IMR-90 (cell line): ENCODE data around the gene KCNK5. TPM values are rescaled to one million over a fixed set of nuclear protein-coding genes. Genes with fewer than 3 reads are reported as not detected.

Experiments
- ATAC-seq: fragments of 200-7000 bp; cut with Tn5 transposase; 2 replicates; pipeline ENCODE4 v1.9.1; 2020; ENCODE audit warnings: low read depth, mild to moderate bottlenecking, moderate library complexity
- BruUV-seq: library from RNA; stranded (reverse); fragments of 400-500 nt; replicated peaks from 2 replicates; lab custom pipeline; 2021; lab: Mats Ljungman, UMichigan
- CTCF ChIA-PET: fragments of 300-600 bp; formaldehyde crosslinking; extraction: SDS; loops from one replicate; lab custom pipeline; 2021; ENCODE audit warnings: antibody characterized with exemption; lab: Yijun Ruan, JAX
- POLR2A ChIA-PET: fragments of 300-600 bp; sonication (Branson Sonifier 250); formaldehyde crosslinking; loops from one replicate; lab custom pipeline; 2022; ENCODE audit warnings: antibody characterized with exemption; ENCODE audit not compliant: unreplicated experiment; lab: Charles Lee
- DNase-seq: peaks from one replicate; pipeline ENCODE4 v3.0.0; 2013
- H2AFZ ChIP-seq: replicated peaks from 2 replicates; pipeline ENCODE3; 2013; ENCODE audit warnings: low read length, mild to moderate bottlenecking; ENCODE audit not compliant: poor library complexity
- H2AK5ac ChIP-seq: 2 replicates; pipeline ENCODE4 v1.6.1; 2013; ENCODE audit warnings: low read depth, low read length, inconsistent platforms
- H2AK9ac ChIP-seq: replicated peaks from 2 replicates; pipeline ENCODE3; 2013; ENCODE audit warnings: mild to moderate bottlenecking, low read depth, low read length, moderate library complexity; ENCODE audit not compliant: poor library complexity
- H2BK120ac ChIP-seq: 2 replicates; pipeline ENCODE4 v1.6.1; 2013; ENCODE audit warnings: low read depth, low read length, inconsistent platforms
- H2BK15ac ChIP-seq: 3 replicates; pipeline ENCODE4 v1.6.1; 2013; ENCODE audit warnings: low read depth, low read length, inconsistent platforms
- H2BK20ac ChIP-seq: 2 replicates; pipeline ENCODE4 v1.6.1; 2013; ENCODE audit warnings: low read depth, mild to moderate bottlenecking, inconsistent platforms, low read length, moderate library complexity
- H2BK5ac ChIP-seq: 2 replicates; pipeline ENCODE4 v1.6.1; 2013; ENCODE audit warnings: mild to moderate bottlenecking, low read depth, low read length, inconsistent platforms; ENCODE audit not compliant: poor library complexity, severe bottlenecking
- H3K14ac ChIP-seq: replicated peaks from 2 replicates; pipeline ENCODE4 v1.6.1; 2013; ENCODE audit warnings: low read depth, low read length, inconsistent platforms
- H3K18ac ChIP-seq: 2 replicates; pipeline ENCODE4 v1.6.1; 2013; ENCODE audit warnings: low read depth, low read length, control low read depth
- H3K23ac ChIP-seq: 2 replicates; pipeline ENCODE4 v1.6.1; 2013; ENCODE audit warnings: low read depth, low read length, inconsistent platforms
- H3K27ac ChIP-seq: 2 replicates; pipeline ENCODE4 v1.5.1; 2013; ENCODE audit warnings: mild to moderate bottlenecking, control low read depth, low read length; ENCODE audit not compliant: insufficient read depth
- H3K27me3 ChIP-seq: 2 replicates; pipeline ENCODE4 v1.6.1; 2013; ENCODE audit warnings: low read length; ENCODE audit not compliant: control insufficient read depth, insufficient read depth
- H3K36me3 ChIP-seq: 2 replicates; pipeline ENCODE4 v1.6.1; 2013; ENCODE audit warnings: low read length, mixed read lengths; ENCODE audit not compliant: control insufficient read depth, insufficient read depth
- H3K4ac ChIP-seq: 2 replicates; pipeline ENCODE4 v1.6.1; 2013; ENCODE audit warnings: low read depth, low read length, inconsistent platforms
- H3K4me1 ChIP-seq: 2 replicates; pipeline ENCODE4 v1.6.1; 2013; ENCODE audit warnings: low read length, mixed read lengths; ENCODE audit not compliant: control insufficient read depth, insufficient read depth
- H3K4me2 ChIP-seq: 2 replicates; pipeline ENCODE4 v1.6.1; 2013; ENCODE audit warnings: low read depth, mild to moderate bottlenecking, control low read depth, low read length, moderate library complexity
- H3K4me3 ChIP-seq: 2 replicates; pipeline ENCODE4 v1.5.1; 2013; ENCODE audit warnings: low read depth, mild to moderate bottlenecking, control low read depth, low read length, moderate library complexity; ENCODE audit not compliant: insufficient read depth
- H3K56ac ChIP-seq: 2 replicates; pipeline ENCODE4 v1.6.1; 2013; ENCODE audit warnings: low read length, inconsistent platforms; ENCODE audit not compliant: insufficient read depth; ENCODE audit errors: extremely low read depth
- H3K79me1 ChIP-seq, 2 experiments: 2 replicates each; pipeline ENCODE4 v1.6.1; 2013; ENCODE audit warnings: low read length in 2 of 2, inconsistent platforms in 1 of 2, low read depth in 1 of 2
- H3K9ac ChIP-seq: 2 replicates; pipeline ENCODE4 v1.6.1; 2013; ENCODE audit warnings: low read depth, low read length, control low read depth
- H3K9me1 ChIP-seq: 2 replicates; pipeline ENCODE4 v1.6.1; 2013; ENCODE audit warnings: low read length, inconsistent platforms; ENCODE audit not compliant: insufficient read depth
- H3K9me3 ChIP-seq: 2 replicates; pipeline ENCODE4 v1.6.1; 2013; ENCODE audit warnings: low read length; ENCODE audit not compliant: control insufficient read depth, insufficient read depth
- H4K20me1 ChIP-seq: 2 replicates; pipeline ENCODE4 v1.6.1; 2013; ENCODE audit warnings: low read length, inconsistent platforms; ENCODE audit not compliant: insufficient read depth
- H4K5ac ChIP-seq: 2 replicates; pipeline ENCODE4 v1.6.1; 2013; ENCODE audit warnings: mild to moderate bottlenecking, low read depth, low read length, control low read depth
- H4K8ac ChIP-seq, 2 experiments: 2 replicates each; pipeline ENCODE4 v1.6.1; 2013; ENCODE audit warnings: low read depth in 2 of 2, low read length in 2 of 2, control low read depth in 1 of 2, inconsistent platforms in 1 of 2
- H4K91ac ChIP-seq: 2 replicates; pipeline ENCODE4 v1.6.1; 2013; ENCODE audit warnings: low read depth, low read length, inconsistent platforms; ENCODE audit not compliant: insufficient read depth
- BHLHE40 ChIP-seq: fragments of 150-350 bp; IDR thresholded peaks from 2 replicates; pipeline ENCODE4 v1.6.1; 2016; ENCODE audit warnings: mild to moderate bottlenecking, low read depth, low read length
- CHD1 ChIP-seq: IDR thresholded peaks from 2 replicates; pipeline ENCODE4 v1.6.1; 2012; ENCODE audit warnings: low read depth, low read length, improper control_type of control experiment
- POLR2A ChIP-seq: IDR thresholded peaks from 2 replicates; pipeline ENCODE4 v1.6.1; 2012; ENCODE audit warnings: mild to moderate bottlenecking, low read depth, low read length
- WGBS, 2 experiments: methylation state at CpG; one replicate each; pipeline versions ENCODE4 v1.1.5 to v1.1.7; 2013; ENCODE audit warnings: missing lambda C conversion rate in 2 of 2; ENCODE audit not compliant: insufficient read length in 1 of 2; ENCODE audit errors: extremely low coverage in 2 of 2; 5-methylcytosine and 5-hydroxymethylcytosine counted together
- dilution Hi-C: fragments of 300-500 bp; cut with HindIII; formaldehyde crosslinking; loops from one replicate; pipeline ENCODE4 v1.14.3; 2018; ENCODE audit warnings: low sequenced_read_pairs; ENCODE audit not compliant: unreplicated experiment
- in situ Hi-C: fragments of 300-500 bp; cut with MboI; formaldehyde crosslinking; loops from 3 replicates; pipeline ENCODE4 v1.14.3; 2019; ENCODE audit warnings: low sequenced_read_pairs, inconsistent platforms, mixed read lengths
- intact Hi-C: fragments of 100-400 bp; cut with micrococcal nuclease; formaldehyde crosslinking; loops from 2 replicates; pipeline ENCODE4 v1.10.0; 2022
- polyA plus RNA-seq, 3 experiments: library from polyadenylated mRNA; depleted of rRNA; stranded (reverse); fragments of >200 nt; gene quantifications; 2 replicates each; pipeline ENCODE4 v1.2.3, GENCODE V29; 2012; ENCODE audit warnings: low replicate concordance in 1 of 3
- total RNA-seq: library from RNA; depleted of rRNA; stranded (reverse); fragments of >200 nt; gene quantifications from 2 replicates; pipeline ENCODE4 v1.2.3, GENCODE V29; 2012
- TF ChIP-seq, protein P1 (sequence below): fragments of 150-350 bp; IDR thresholded peaks from 2 replicates; pipeline ENCODE4 v1.6.1; 2016; ENCODE audit warnings: low read depth, mild to moderate bottlenecking, low read length, moderate library complexity, borderline replicate concordance

The KCNK5 gene
- total and polyA plus RNA-seq, 2 of the 4 experiments (the other 2 are of a cell fraction): not detected

- H3K79me1 ChIP-seq: no peaks in the 10 kb centered on the region
- no peak overlapping the region for H4K91ac ChIP-seq
- H3K4me2 ChIP-seq: no peak overlapping the region
- intact Hi-C loops: no loop called here
- no peak for ATAC-seq
- dilution Hi-C loops: no loop called here
- H3K27me3 ChIP-seq: peaks cover 16% of the 10 kb centered on the region; the same call in 1 of the 2 replicates
- no peak overlapping the region for H3K18ac ChIP-seq
- H2BK20ac ChIP-seq: no peak overlapping the region
- no peak overlapping the region for H3K4me3 ChIP-seq
- no peak overlapping the region for H2AK5ac ChIP-seq
- no TSS peak for BruUV-seq
- no peak overlapping the region for H3K4ac ChIP-seq
- CTCF ChIA-PET: no interaction called here
- no peaks in the 10 kb centered on the region for H4K20me1 ChIP-seq
- no peak overlapping the region for H4K8ac ChIP-seq
- no peaks in the 10 kb centered on the region for H3K9me3 ChIP-seq
- H2BK15ac ChIP-seq: no peak overlapping the region
- H2AFZ ChIP-seq: no peak overlapping the region
- H2BK5ac ChIP-seq: no peak overlapping the region
- H3K56ac ChIP-seq: no peak overlapping the region
- H3K27ac ChIP-seq: no peak overlapping the region
- TF ChIP-seq, protein P1, sequence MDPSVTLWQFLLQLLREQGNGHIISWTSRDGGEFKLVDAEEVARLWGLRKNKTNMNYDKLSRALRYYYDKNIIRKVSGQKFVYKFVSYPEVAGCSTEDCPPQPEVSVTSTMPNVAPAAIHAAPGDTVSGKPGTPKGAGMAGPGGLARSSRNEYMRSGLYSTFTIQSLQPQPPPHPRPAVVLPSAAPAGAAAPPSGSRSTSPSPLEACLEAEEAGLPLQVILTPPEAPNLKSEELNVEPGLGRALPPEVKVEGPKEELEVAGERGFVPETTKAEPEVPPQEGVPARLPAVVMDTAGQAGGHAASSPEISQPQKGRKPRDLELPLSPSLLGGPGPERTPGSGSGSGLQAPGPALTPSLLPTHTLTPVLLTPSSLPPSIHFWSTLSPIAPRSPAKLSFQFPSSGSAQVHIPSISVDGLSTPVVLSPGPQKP: no peak
- TF ChIP-seq CHD1: no peak
- TF ChIP-seq BHLHE40: no peak
- TF ChIP-seq POLR2A: no peak
- H4K5ac ChIP-seq: no peak overlapping the region
- H3K36me3 ChIP-seq: no peaks in the 10 kb centered on the region
- H3K9me1 ChIP-seq: no peaks in the 10 kb centered on the region
- no peak for DNase-seq
- no peak overlapping the region for H3K14ac ChIP-seq
- no peak overlapping the region for H3K9ac ChIP-seq
- no peak overlapping the region for H2AK9ac ChIP-seq
- H3K4me1 ChIP-seq: no peaks in the 10 kb centered on the region
- POLR2A ChIA-PET: no interaction called here
- H3K23ac ChIP-seq: no peak overlapping the region
- in situ Hi-C loops: no loop called here
- 50% methylated on average over 1 of the region's 8 CpGs; no CpG with 5 or more reads in 1 of the 2 experiments for WGBS, 2 experiments
- H2BK120ac ChIP-seq: no peak overlapping the region
These were observed 4.1 kb upstream of the KCNK5 start for GRCh38 chr6:39233333-39233732.
